ENCODE measurements around the gene ITGB1BP2. TPM values are rescaled to one million over a fixed set of nuclear protein-coding genes. Genes with fewer than 3 reads are reported as not detected.
A peak's percentile ranks its signal among the peaks of the same experiment; 100 is the strongest.

Gene ITGB1BP2
- polyA plus RNA-seq, 1 of the 3 experiments (the other 2 are of a cell fraction): 1.7 TPM

- Histone ChIP-seq H3K9ac (no peak overlapping the region), H3K79me2 (ENCODE audit: insufficient read depth) (peaks cover 16% of the 10 kb centered on the region), H3K4me2 (peak overlapping the region; percentile 96; the same call in 1 of the 2 replicates), H3K4me1 (ENCODE audit: control insufficient read depth in 1 of 2, insufficient read depth in 2 of 2, low read depth in 1 of 2, low read length in 1 of 2) (peaks cover 9 to 12% of the 10 kb centered on the region in 2 experiments; a peak in 2 of 4 replicates), H3K27ac (ENCODE audit: low read depth in 2 of 2, low read length in 1 of 2) (no peak overlapping the region; a peak in 1 of 4 replicates), H2AFZ (ENCODE audit: low read depth) (0 out of 2 replicates have a peak overlapping the region, but pooled peaks have one; percentile 32), H3K4me3 (ENCODE audit: low read depth in 2 of 2, low read length in 1 of 2) (no peak overlapping the region), H3K9me2 (no peaks in the 10 kb centered on the region), H3K36me3 (replicated peaks in 1 of 2; ENCODE audit: control insufficient read depth in 1 of 2, insufficient read depth in 2 of 2, low read length in 1 of 2) (no peaks in the 10 kb centered on the region), H3K9me3 (no peaks in the 10 kb centered on the region), H3F3A (replicated peaks; ENCODE audit: insufficient read depth) (peaks cover 6% of the 10 kb centered on the region), H4K20me1 (ENCODE audit: insufficient read depth) (no peaks in the 10 kb centered on the region), H3K27me3 (ENCODE audit: insufficient read depth) (peaks cover 2% of the 10 kb centered on the region; the same call in 1 of the 2 replicates)
- CTCF ChIA-PET: no interaction called here
- 58% methylated on average over 6 of the region's 6 CpGs for WGBS (ENCODE audit: low lambda C conversion rate)
- TF ChIP-seq, protein P1, sequence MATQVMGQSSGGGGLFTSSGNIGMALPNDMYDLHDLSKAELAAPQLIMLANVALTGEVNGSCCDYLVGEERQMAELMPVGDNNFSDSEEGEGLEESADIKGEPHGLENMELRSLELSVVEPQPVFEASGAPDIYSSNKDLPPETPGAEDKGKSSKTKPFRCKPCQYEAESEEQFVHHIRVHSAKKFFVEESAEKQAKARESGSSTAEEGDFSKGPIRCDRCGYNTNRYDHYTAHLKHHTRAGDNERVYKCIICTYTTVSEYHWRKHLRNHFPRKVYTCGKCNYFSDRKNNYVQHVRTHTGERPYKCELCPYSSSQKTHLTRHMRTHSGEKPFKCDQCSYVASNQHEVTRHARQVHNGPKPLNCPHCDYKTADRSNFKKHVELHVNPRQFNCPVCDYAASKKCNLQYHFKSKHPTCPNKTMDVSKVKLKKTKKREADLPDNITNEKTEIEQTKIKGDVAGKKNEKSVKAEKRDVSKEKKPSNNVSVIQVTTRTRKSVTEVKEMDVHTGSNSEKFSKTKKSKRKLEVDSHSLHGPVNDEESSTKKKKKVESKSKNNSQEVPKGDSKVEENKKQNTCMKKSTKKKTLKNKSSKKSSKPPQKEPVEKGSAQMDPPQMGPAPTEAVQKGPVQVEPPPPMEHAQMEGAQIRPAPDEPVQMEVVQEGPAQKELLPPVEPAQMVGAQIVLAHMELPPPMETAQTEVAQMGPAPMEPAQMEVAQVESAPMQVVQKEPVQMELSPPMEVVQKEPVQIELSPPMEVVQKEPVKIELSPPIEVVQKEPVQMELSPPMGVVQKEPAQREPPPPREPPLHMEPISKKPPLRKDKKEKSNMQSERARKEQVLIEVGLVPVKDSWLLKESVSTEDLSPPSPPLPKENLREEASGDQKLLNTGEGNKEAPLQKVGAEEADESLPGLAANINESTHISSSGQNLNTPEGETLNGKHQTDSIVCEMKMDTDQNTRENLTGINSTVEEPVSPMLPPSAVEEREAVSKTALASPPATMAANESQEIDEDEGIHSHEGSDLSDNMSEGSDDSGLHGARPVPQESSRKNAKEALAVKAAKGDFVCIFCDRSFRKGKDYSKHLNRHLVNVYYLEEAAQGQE (IDR thresholded peaks at IDR 0.05; ENCODE audit: low read depth, low read length): no peak
- TF ChIP-seq RFX5 (IDR thresholded peaks at IDR 0.05; ENCODE audit: low read length) (no peak), ELF1 (IDR thresholded peaks at IDR 0.05) (no peak), RCOR1 (IDR thresholded peaks at IDR 0.05; ENCODE audit: low read length) (no peak), JUND (IDR thresholded peaks at IDR 0.05) (no peak), ZBTB33 (IDR thresholded peaks at IDR 0.05; ENCODE audit: borderline replicate concordance, low read depth) (no peak)
- TF ChIP-seq, protein P2, sequence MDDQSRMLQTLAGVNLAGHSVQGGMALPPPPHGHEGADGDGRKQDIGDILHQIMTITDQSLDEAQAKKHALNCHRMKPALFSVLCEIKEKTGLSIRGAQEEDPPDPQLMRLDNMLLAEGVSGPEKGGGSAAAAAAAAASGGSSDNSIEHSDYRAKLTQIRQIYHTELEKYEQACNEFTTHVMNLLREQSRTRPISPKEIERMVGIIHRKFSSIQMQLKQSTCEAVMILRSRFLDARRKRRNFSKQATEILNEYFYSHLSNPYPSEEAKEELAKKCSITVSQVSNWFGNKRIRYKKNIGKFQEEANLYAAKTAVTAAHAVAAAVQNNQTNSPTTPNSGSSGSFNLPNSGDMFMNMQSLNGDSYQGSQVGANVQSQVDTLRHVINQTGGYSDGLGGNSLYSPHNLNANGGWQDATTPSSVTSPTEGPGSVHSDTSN (IDR thresholded peaks at IDR 0.05): no peak
- DNase-seq: no peak
- POLR2A ChIA-PET: no interaction called here
Measured at GRCh38 chrX:71256051-71256450, 45.5 kb upstream of the ITGB1BP2 start.

- DNase-seq: no peak
- WGBS (ENCODE audit: low lambda C conversion rate): 72% methylated on average over 4 of the region's 4 CpGs
- POLR2A ChIA-PET: no interaction called here
- no peak overlapping the region for H3K4me2 ChIP-seq
- H3K79me2 ChIP-seq (ENCODE audit: insufficient read depth): peaks cover 13% of the 10 kb centered on the region
- CTCF ChIA-PET: no interaction called here
- no peak overlapping the region for H3K4me3 ChIP-seq (ENCODE audit: low read depth in 2 of 2, low read length in 1 of 2)
- H3K27me3 ChIP-seq (ENCODE audit: insufficient read depth): peaks cover 5% of the 10 kb centered on the region; the same call in 1 of the 2 replicates
- no peak overlapping the region for H3K9ac ChIP-seq
- H3K4me1 ChIP-seq (ENCODE audit: control insufficient read depth in 1 of 2, insufficient read depth in 2 of 2, low read depth in 1 of 2, low read length in 1 of 2): peaks cover 9 to 12% of the 10 kb centered on the region in 2 experiments; a peak in 2 of 4 replicates
- no peaks in the 10 kb centered on the region for H3K36me3 ChIP-seq (replicated peaks in 1 of 2; ENCODE audit: control insufficient read depth in 1 of 2, insufficient read depth in 2 of 2, low read length in 1 of 2)
- no peaks in the 10 kb centered on the region for H4K20me1 ChIP-seq (ENCODE audit: insufficient read depth)
- no peaks in the 10 kb centered on the region for H3K9me2 ChIP-seq
- no peak overlapping the region for H2AFZ ChIP-seq (ENCODE audit: low read depth)
- TF ChIP-seq, protein P3, sequence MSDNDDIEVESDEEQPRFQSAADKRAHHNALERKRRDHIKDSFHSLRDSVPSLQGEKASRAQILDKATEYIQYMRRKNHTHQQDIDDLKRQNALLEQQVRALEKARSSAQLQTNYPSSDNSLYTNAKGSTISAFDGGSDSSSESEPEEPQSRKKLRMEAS (IDR thresholded peaks at IDR 0.05; ENCODE audit: low read depth): no peak
- TF ChIP-seq MEF2A (IDR thresholded peaks at IDR 0.05; ENCODE audit: borderline replicate concordance, low read depth) (no peak), NRF1 (IDR thresholded peaks at IDR 0.05; ENCODE audit: low read depth, low read length) (no peak), FOXJ3 (CRISPR knock-in tag; IDR thresholded peaks at IDR 0.05) (no peak), USF2 (IDR thresholded peaks at IDR 0.05; ENCODE audit: borderline replicate concordance, low read depth, low read length) (no peak), ELF1 (IDR thresholded peaks at IDR 0.05) (no peak), GABPA (IDR thresholded peaks at IDR 0.05; ENCODE audit: low read depth) (no peak), EZH2phosphoT487 (IDR thresholded peaks at IDR 0.05; ENCODE audit: borderline replicate concordance, low read depth) (no peak), RAD21 (IDR thresholded peaks at IDR 0.05; ENCODE audit: low read length) (no peak), TCF12 (IDR thresholded peaks at IDR 0.05) (no peak)
- TF ChIP-seq, protein P2 (IDR thresholded peaks at IDR 0.05): no peak
- TF ChIP-seq, protein P4, sequence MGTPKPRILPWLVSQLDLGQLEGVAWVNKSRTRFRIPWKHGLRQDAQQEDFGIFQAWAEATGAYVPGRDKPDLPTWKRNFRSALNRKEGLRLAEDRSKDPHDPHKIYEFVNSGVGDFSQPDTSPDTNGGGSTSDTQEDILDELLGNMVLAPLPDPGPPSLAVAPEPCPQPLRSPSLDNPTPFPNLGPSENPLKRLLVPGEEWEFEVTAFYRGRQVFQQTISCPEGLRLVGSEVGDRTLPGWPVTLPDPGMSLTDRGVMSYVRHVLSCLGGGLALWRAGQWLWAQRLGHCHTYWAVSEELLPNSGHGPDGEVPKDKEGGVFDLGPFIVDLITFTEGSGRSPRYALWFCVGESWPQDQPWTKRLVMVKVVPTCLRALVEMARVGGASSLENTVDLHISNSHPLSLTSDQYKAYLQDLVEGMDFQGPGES (IDR thresholded peaks at IDR 0.05; ENCODE audit: low read depth, low read length): no peak
- no peaks in the 10 kb centered on the region for H3K9me3 ChIP-seq
- peaks cover 6% of the 10 kb centered on the region for H3F3A ChIP-seq (replicated peaks; ENCODE audit: insufficient read depth)
- H3K27ac ChIP-seq (ENCODE audit: low read depth in 2 of 2, low read length in 1 of 2): no peak overlapping the region
Measured at GRCh38 chrX:71256856-71257255, 44.7 kb upstream of the ITGB1BP2 start.
